Activated CD8-positive, alpha-beta memory T cell treated with anti-CD3 and anti-CD28 coated beads for 24 hours (primary cell): Measurements from ENCODE around the gene TOB2.
A peak's percentile ranks its signal among the peaks of the same experiment; 100 is the strongest.

ENCODE experiments used
- DNase-seq: peaks from one replicate; pipeline ENCODE4 v3.0.0-alpha.2; 2020

The TOB2 gene

GRCh38 chr22:41446639-41447434 is at the start of gene TOB2:
Gene TOB2 (minus strand): TSS chr22:41446801. CDS start chr22:41437345, 9,456 bp downstream.
- peak; percentile 98 for DNase-seq

- DNase-seq, result no peak
Measured at GRCh38 chr22:41491374-41492100, 44.9 kb upstream of the TOB2 start.

GRCh38 chr22:41488596-41489385 is 42.2 kb upstream of the TOB2 start:
- no peak for DNase-seq

GRCh38 chr22:41488076-41488475 is 41.5 kb upstream of the TOB2 start:
- no peak for DNase-seq

GRCh38 chr22:41487037-41487935 is 40.7 kb upstream of the TOB2 start:
- no peak for DNase-seq

- no peak for DNase-seq
Measured at GRCh38 chr22:41485033-41485432, 38.4 kb upstream of the TOB2 start.

GRCh38 chr22:41482319-41482935 is 35.8 kb upstream of the TOB2 start:
- DNase-seq, result no peak

GRCh38 chr22:41481925-41482318 is 35.3 kb upstream of the TOB2 start:
- no peak for DNase-seq

- DNase-seq, result no peak
Measured at GRCh38 chr22:41481131-41481830, 34.7 kb upstream of the TOB2 start.

GRCh38 chr22:41480397-41480735 is 33.8 kb upstream of the TOB2 start:
- no peak for DNase-seq

- DNase-seq, result no peak
Measured at GRCh38 chr22:41479671-41480396, 33.2 kb upstream of the TOB2 start.

GRCh38 chr22:41478891-41479521 is 32.4 kb upstream of the TOB2 start:
- DNase-seq, result no peak

GRCh38 chr22:41478473-41478872 is 31.9 kb upstream of the TOB2 start:
- no peak for DNase-seq

- DNase-seq, result no peak
Measured at GRCh38 chr22:41474872-41475451, 28.4 kb upstream of the TOB2 start.

GRCh38 chr22:41471568-41471967 is 25.0 kb upstream of the TOB2 start:
- DNase-seq, result no peak

- DNase-seq, result no peak
Measured at GRCh38 chr22:41470886-41471285, 24.3 kb upstream of the TOB2 start.

- no peak for DNase-seq
Measured at GRCh38 chr22:41469218-41469851, 22.7 kb upstream of the TOB2 start.

- DNase-seq, result peak; percentile 100
Measured at GRCh38 chr22:41468381-41469217, 22.0 kb upstream of the TOB2 start, which contains the start of the genes ACO2 and PHF5A. Gene ACO2 (plus strand): TSS chr22:41469117. CDS start chr22:41469147, 30 bp downstream. Gene PHF5A (minus strand): TSS chr22:41468692. CDS start chr22:41468653, 39 bp downstream.
